Measurements from ENCODE around the gene DCLRE1A.

Gene DCLRE1A

GRCh38 chr10:113788604-113789083 is 65.2 kb downstream of the DCLRE1A start:
- DNase-seq (ENCODE audit: low read depth in 2 of 2), result no peak
